GM12872 (cell line): ENCODE data around the gene CHCHD3.

ENCODE experiments used
- TF ChIP-seq, protein P1 (sequence below): IDR thresholded peaks from 3 replicates; pipeline ENCODE4 v1.5.1; 2011; ENCODE audit warnings: low read depth, mild to moderate bottlenecking, low read length, moderate library complexity; ENCODE audit not compliant: insufficient read depth

The CHCHD3 gene

GRCh38 chr7:132837529-132837928 lies 244.4 kb downstream of the CHCHD3 start:
- TF ChIP-seq, protein P1, sequence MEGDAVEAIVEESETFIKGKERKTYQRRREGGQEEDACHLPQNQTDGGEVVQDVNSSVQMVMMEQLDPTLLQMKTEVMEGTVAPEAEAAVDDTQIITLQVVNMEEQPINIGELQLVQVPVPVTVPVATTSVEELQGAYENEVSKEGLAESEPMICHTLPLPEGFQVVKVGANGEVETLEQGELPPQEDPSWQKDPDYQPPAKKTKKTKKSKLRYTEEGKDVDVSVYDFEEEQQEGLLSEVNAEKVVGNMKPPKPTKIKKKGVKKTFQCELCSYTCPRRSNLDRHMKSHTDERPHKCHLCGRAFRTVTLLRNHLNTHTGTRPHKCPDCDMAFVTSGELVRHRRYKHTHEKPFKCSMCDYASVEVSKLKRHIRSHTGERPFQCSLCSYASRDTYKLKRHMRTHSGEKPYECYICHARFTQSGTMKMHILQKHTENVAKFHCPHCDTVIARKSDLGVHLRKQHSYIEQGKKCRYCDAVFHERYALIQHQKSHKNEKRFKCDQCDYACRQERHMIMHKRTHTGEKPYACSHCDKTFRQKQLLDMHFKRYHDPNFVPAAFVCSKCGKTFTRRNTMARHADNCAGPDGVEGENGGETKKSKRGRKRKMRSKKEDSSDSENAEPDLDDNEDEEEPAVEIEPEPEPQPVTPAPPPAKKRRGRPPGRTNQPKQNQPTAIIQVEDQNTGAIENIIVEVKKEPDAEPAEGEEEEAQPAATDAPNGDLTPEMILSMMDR: no peak

DNA sequence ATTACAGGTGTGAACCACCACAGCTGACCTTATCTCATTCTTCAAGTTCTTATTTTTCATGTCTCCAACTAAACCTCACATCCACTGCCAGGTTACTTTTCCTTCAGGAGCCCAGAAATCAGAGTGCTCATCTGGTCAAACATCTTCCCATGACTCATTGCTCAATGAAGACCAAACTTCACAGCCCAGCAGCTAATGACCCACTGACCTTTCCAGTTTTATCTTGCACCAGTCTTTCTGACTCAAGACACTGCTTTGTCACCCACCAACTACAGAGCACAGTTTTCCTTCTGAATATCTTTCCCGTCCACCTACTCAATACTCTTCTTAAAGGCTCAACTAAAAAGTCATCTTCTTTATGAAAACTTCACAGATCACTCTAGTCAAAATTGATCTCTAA lies 245.1 kb downstream of the CHCHD3 start:
- TF ChIP-seq, protein P1: no peak

DNA sequence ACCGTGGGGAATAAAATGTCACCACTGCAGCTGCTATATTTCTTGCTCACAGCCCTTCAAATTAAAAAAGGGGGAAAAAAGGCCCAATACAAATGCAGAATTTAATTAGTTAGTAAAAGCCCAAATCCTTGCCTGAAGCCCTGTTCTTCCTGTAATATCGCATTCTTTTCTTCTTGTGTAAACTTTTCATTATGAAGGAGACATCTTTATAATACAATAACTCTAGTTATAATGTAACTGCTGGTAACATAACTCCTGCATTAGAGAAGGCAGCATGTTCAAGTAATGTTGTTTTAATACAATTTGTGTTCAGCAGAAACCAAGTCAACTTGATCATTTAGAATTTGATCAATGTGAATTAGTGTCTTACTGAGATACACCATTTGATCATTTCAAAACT lies 250.9 kb downstream of the CHCHD3 start:
- TF ChIP-seq, protein P1: no peak

DNA sequence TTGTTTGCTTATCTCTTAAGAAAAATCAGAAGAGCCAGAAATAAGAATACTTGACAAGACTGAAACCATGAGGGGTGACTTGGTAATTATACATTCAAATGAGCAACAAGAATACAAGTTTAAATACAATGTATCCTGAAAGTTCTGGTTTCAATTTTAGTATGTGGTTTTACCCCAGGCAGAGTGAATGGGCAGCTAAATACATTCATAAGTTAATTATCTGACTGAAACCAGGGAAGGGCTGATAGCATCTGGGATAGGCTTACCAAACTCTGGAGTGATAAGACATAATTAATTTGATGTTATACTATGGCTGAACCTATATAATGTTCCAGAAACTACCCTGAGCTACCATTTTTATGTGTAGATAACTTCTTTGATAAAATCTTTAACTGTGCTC lies 253.4 kb downstream of the CHCHD3 start:
- TF ChIP-seq, protein P1: no peak

DNA sequence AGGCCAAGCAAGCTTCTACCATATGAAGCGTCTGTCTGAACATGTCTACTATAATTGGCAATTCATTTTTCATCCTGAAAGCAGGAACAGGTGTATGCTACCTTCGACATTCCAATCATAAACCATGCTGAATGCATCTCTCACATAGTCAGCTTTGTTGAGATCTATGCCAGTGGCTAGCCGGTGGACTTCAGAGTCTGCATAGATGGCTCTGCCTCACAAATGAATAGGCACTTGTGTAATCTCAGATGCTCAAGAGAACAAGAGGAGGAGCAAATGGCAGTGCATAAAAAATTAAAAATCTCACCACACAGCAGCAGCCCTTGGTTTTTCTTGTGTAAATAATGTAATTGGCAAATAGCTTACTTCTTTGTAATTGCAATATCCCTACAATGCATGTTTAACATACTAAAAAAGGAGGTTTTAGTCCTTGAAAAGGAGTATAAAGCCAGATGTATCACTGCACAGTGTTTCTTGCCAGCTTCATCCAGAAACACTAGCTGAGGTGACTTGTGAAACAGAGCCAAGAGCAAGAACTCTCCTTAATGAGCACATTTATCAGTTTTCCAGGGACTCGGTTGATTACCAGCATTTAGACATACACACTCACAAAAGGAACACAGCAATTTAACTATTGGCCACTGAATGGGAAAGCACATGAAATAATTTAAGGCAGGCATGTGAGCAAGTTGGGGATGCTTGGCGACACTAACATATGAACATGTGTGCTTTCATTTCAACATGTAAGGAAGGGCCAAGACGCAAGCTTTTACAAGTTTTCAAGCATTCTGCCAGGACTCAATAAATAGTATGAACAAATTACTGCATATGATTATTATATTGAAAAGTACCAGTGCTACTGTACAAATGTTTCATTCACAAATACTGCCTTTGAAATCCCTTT lies 255.7 kb downstream of the CHCHD3 start:
- TF ChIP-seq, protein P1: no peak

DNA sequence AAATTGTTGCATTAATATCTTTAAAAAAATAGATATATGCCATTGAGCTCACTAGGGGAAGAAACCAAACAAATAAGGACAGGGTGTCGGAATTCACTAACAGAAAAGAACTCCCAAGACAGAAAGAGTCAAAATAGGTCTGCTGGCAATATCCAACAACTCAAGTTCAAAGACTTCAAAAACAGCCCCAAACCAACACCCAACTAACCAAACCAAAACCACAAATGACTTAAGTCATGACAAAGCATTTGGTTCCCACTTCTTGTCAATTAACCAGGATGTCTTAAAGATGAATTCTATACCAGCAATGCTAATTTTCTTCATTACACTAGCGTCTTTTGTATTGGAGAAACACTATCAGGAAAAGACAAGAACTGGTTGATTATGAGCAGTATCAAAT lies 256.7 kb downstream of the CHCHD3 start:
- TF ChIP-seq, protein P1: no peak

- TF ChIP-seq, protein P1: no peak
Observed at GRCh38 chr7:132819648-132820047, 262.2 kb downstream of the CHCHD3 start.
